Spinal cord (tissue), 10 donors: ENCODE results near the gene TAF6L. TPM values are rescaled to one million over a fixed set of nuclear protein-coding genes. Genes with fewer than 3 reads are reported as not detected.

Experiments used
- DNase-seq, 6 donors: peaks; one replicate each; pipeline versions ENCODE4 v3.0.0 to v3.0.0-alpha.2; 2013 to 2015; ENCODE audit warnings: low spot score in 6 of 6, low read depth in 4 of 6
- H3K27ac ChIP-seq: one replicate; pipeline ENCODE4 v1.5.1; 2013; ENCODE audit warnings: low read depth, low read length, control low read depth
- H3K27me3 ChIP-seq: one replicate; pipeline ENCODE4 v1.6.1; 2013; ENCODE audit warnings: low read length; ENCODE audit not compliant: control insufficient read depth, insufficient read depth
- H3K36me3 ChIP-seq: one replicate; pipeline ENCODE4 v1.6.1; 2013; ENCODE audit warnings: low read length; ENCODE audit not compliant: control insufficient read depth, insufficient read depth
- H3K4me1 ChIP-seq: one replicate; pipeline ENCODE4 v1.6.1; 2013; ENCODE audit warnings: low read length; ENCODE audit not compliant: control insufficient read depth, insufficient read depth
- H3K4me3 ChIP-seq: one replicate; pipeline ENCODE4 v1.5.1; 2013; ENCODE audit warnings: low read depth, low read length, control low read depth
- H3K9me3 ChIP-seq: one replicate; pipeline ENCODE4 v1.6.1; 2013; ENCODE audit warnings: low read length; ENCODE audit not compliant: control insufficient read depth, insufficient read depth
- WGBS: methylation state at CpG from one replicate; pipeline ENCODE4 v1.1.5; 2013; ENCODE audit warnings: missing lambda C conversion rate; ENCODE audit not compliant: insufficient coverage; 5-methylcytosine and 5-hydroxymethylcytosine counted together
- polyA plus RNA-seq, 2 donors: library from polyadenylated mRNA; unstranded; fragments of 120-200 nt; gene quantifications; one replicate each; pipeline ENCODE4 v1.2.1, GENCODE V29; 2013; ENCODE audit not compliant: insufficient read length in 2 of 2
- total RNA-seq, 2 donors: library from RNA; depleted of rRNA in 1 of 2; stranded (reverse); fragments of 120-200 nt in 1 of 2; fragments of >200 nt in 1 of 2; gene quantifications; one replicate each; pipeline versions ENCODE4 v1.2.3 to v1.2.4, GENCODE V29; 2013 to 2014
- donor health status: healthy.

The TAF6L gene
- total and polyA plus RNA-seq, 4 donors: 14.4 to 37.6 (median 28.3) TPM

- Histone ChIP-seq H3K27me3 (no peaks in the 10 kb centered on the region), H3K4me3 (no peak overlapping the region), H3K36me3 (peaks cover 55% of the 10 kb centered on the region), H3K27ac (no peak overlapping the region), H3K9me3 (no peaks in the 10 kb centered on the region), H3K4me1 (peaks cover 5% of the 10 kb centered on the region)
- WGBS: 98% methylated on average over 5 of the region's 7 CpGs
- DNase-seq: no peak
Observed at GRCh38 chr11:62782753-62783152, 11.6 kb downstream of the TAF6L start.

DNA sequence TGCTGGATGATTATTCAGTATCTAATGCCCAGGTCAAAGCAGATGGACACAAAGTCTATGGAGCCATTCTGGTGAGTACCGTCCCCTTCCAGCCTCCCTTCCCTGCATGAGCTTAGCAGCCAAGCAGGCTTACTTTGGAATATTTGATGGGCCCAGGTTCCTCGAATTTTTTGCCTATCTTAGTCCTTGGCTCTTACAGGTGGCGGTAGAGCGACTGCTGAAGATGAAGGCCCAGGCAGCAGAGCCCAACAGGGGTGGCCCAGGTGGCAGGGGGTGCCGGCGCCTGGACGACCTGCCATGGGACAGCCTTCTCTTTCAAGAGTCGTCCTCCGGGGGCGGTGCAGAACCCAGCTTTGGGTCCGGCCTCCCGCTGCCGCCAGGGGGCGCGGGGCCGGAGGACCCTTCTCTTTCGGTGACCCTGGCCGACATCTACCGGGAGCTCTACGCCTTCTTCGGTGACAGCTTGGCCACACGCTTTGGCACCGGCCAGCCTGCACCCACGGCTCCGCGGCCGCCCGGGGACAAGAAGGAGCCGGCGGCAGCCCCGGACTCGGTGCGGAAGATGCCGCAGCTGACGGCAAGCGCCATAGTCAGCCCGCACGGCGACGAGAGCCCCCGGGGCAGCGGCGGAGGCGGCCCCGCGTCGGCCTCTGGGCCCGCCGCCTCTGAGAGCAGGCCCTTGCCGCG lies 15.3 kb downstream of the TAF6L start:
- under 1% methylated on average over 50 of the region's 51 CpGs for WGBS
- DNase-seq: peak in 5 of 6 donors; percentile 60 to 95 (median 75)

GRCh38 chr11:62787005-62787759 lies 16.0 kb downstream of the TAF6L start, which contains the start of gene TMEM179B:
Gene TMEM179B (plus strand): TSS chr11:62787402. CDS start chr11:62787432, 30 bp downstream.
- under 1% methylated on average over 88 of the region's 88 CpGs for WGBS
- no peaks in the 10 kb centered on the region for H3K27me3 ChIP-seq
- H3K9me3 ChIP-seq: no peaks in the 10 kb centered on the region
- H3K4me3 ChIP-seq: peak within 1 kb of the TSS; percentile 88
- H3K4me1 ChIP-seq: peaks cover 36% of the 10 kb centered on the region
- peak within 1 kb of the TSS; percentile 91 for H3K27ac ChIP-seq
- peaks cover 58% of the 10 kb centered on the region for H3K36me3 ChIP-seq
- peak; percentile 92 to 100 (median 98) for DNase-seq

More for the DNA sequence above, 15.3 kb downstream of the TAF6L start:
- H3K27me3 ChIP-seq: no peaks in the 10 kb centered on the region
- H3K4me1 ChIP-seq: peaks cover 30% of the 10 kb centered on the region
- peaks cover 59% of the 10 kb centered on the region for H3K36me3 ChIP-seq
- H3K27ac ChIP-seq: peak overlapping the region; percentile 91
- H3K4me3 ChIP-seq: peak overlapping the region; percentile 88
- H3K9me3 ChIP-seq: no peaks in the 10 kb centered on the region

DNA sequence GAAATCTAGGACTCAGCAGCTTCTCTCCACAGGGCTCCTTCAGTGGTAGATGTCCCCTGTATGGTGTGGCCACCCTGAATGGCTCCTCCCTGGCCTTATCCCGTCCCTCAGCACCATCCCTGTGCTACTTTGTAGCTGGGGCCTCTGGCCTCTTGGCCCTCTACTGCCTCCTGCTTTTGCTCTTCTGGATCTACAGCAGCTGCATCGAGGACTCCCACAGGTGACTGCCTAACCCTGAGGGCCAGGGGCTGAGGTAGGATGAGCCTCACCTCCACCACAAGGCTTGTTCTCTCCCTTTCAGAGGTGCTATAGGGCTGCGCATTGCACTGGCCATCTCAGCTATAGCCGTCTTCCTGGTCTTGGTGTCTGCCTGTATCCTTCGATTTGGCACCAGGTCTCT lies 17.8 kb downstream of the TAF6L start:
- no peak overlapping the region for H3K27ac ChIP-seq
- no peaks in the 10 kb centered on the region for H3K27me3 ChIP-seq
- no peak overlapping the region for H3K4me3 ChIP-seq
- peaks cover 64% of the 10 kb centered on the region for H3K36me3 ChIP-seq
- no peak for DNase-seq
- no peaks in the 10 kb centered on the region for H3K9me3 ChIP-seq
- H3K4me1 ChIP-seq: peaks cover 40% of the 10 kb centered on the region
- 76% methylated on average over 2 of the region's 5 CpGs for WGBS

DNA sequence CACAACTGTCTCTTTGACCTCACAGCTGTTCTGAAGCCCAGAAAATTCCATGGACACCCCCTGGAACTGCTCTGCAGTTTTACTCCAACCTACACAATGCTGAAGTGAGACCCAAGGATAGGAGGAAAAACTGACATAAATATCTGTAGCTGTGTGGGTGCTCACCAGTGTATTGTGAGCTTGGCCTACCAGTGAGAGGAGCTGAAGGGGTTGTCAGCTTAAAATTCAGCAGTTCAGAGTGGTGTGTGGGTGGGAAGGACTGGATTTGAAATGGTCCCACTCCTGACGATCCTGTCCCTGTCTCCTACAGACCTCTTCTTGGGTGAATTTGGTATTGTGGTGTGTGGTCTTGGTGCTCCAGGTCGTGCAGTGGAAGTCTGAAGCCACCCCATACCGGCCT lies 18.4 kb downstream of the TAF6L start:
- DNase-seq: no peak
- 89% methylated on average over 3 of the region's 3 CpGs for whole genome bisulfite sequencing
- Histone ChIP-seq H3K4me1 (peaks cover 40% of the 10 kb centered on the region), H3K27ac (no peak overlapping the region), H3K4me3 (no peak overlapping the region), H3K9me3 (no peaks in the 10 kb centered on the region), H3K27me3 (no peaks in the 10 kb centered on the region), H3K36me3 (peaks cover 68% of the 10 kb centered on the region)

GRCh38 chr11:62791501-62792201 lies 20.5 kb downstream of the TAF6L start, which contains the start of gene TMEM223:
Gene TMEM223 (minus strand): TSS chr11:62792006. CDS start chr11:62791994, 12 bp downstream.
- Histone ChIP-seq H3K9me3 (no peaks in the 10 kb centered on the region), H3K4me3 (peak within 1 kb of the TSS; percentile 91), H3K27ac (peak within 1 kb of the TSS; percentile 73), H3K27me3 (no peaks in the 10 kb centered on the region), H3K4me1 (peaks cover 35% of the 10 kb centered on the region), H3K36me3 (peaks cover 77% of the 10 kb centered on the region)
- DNase-seq: peak in 3 of 6 donors; percentile 54 to 93 (median 91)
- WGBS: under 1% methylated on average over 53 of the region's 58 CpGs

DNA sequence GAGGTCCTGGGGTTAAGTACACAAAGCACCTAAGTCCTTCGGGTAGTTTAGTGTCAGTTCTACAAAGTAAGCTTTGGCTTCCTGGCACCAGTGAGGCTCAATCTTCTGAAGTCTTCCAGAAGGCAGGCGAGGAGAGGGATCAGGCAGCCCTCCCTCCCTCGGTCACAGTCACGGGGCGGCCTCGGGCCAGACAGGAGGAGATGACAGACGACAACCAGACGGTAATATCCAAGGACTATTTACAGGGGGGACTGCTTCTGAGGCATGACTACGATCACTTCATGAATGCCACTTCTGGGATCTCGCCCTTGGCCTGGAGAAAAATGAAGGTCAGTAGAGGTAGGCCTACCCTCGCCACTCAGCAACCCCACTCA lies 21.0 kb downstream of the TAF6L start:
- peaks cover 35% of the 10 kb centered on the region for H3K4me1 ChIP-seq
- no peaks in the 10 kb centered on the region for H3K9me3 ChIP-seq
- H3K4me3 ChIP-seq: peak overlapping the region; percentile 91
- no peaks in the 10 kb centered on the region for H3K27me3 ChIP-seq
- no peak for DNase-seq
- peaks cover 82% of the 10 kb centered on the region for H3K36me3 ChIP-seq
- peak overlapping the region; percentile 71 for H3K27ac ChIP-seq
- 25% methylated on average over 10 of the region's 11 CpGs for WGBS

DNA sequence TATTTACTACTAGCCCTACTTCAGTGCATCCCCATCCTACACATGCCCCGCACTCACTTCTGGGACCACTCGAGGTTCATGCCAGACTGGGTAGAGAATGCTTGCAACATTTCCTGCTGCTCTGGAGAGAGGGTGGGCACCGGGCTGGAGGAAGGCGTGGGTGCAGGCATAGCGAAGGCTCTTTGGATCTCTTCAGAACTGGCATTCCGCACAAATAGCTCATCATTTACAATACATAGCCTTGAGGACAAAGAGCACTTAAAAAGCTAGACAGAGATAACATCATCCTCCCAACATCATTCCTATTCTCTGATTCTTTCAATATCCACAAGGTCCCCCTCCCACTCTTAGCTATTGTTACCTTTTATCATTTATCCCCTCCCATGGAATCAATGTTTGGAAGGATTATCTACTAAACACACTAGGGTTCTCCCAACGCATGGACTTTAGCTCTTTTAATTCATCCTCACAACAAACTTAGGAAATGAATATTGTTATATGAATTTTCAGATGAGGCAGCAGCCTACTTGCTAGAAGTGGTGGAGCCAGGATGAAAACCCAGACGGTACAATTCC lies 23.1 kb downstream of the TAF6L start:
- H3K27me3 ChIP-seq: no peaks in the 10 kb centered on the region
- H3K4me1 ChIP-seq: peaks cover 22% of the 10 kb centered on the region
- H3K27ac ChIP-seq: no peak overlapping the region
- H3K4me3 ChIP-seq: no peak overlapping the region
- 93% methylated on average over 6 of the region's 8 CpGs for WGBS
- H3K36me3 ChIP-seq: peaks cover 94% of the 10 kb centered on the region
- no peak for DNase-seq
- no peaks in the 10 kb centered on the region for H3K9me3 ChIP-seq

- WGBS: 88% methylated on average over 6 of the region's 7 CpGs
- Histone ChIP-seq H3K36me3 (peaks cover 96% of the 10 kb centered on the region), H3K9me3 (no peaks in the 10 kb centered on the region), H3K4me3 (no peak overlapping the region), H3K27me3 (no peaks in the 10 kb centered on the region), H3K27ac (no peak overlapping the region), H3K4me1 (peaks cover 11% of the 10 kb centered on the region)
- no peak for DNase-seq
Observed at GRCh38 chr11:62796281-62796680, 25.1 kb downstream of the TAF6L start.
